K562 (cell line): ENCODE data around the gene CES1. TPM values are rescaled to one million over a fixed set of nuclear protein-coding genes. Genes with fewer than 3 reads are reported as not detected.

Source experiments
- ATAC-seq: fragments of 200-7000 bp; cut with Tn5 transposase; 3 replicates; pipeline ENCODE4 v1.9.1; 2020; ENCODE audit warnings: moderate library complexity
- BruUV-seq: library from RNA; stranded (reverse); fragments of 400-500 nt; replicated peaks from 2 replicates; lab custom pipeline; 2021; lab: Mats Ljungman, UMichigan
- CTCF ChIA-PET: fragments of 300-600 bp; formaldehyde crosslinking; extraction: SDS; loops from one replicate; lab custom pipeline; 2021; ENCODE audit warnings: low intra/inter-chr PET ratio; lab: Yijun Ruan, JAX
- POLR2A ChIA-PET: fragments of 300-600, 350-650 bp; sonication (Branson Sonifier 250); formaldehyde crosslinking; extraction: SDS; loops from one replicate; lab custom pipeline; 2021; ENCODE audit warnings: antibody characterized with exemption, inconsistent platforms; lab: Yijun Ruan, JAX
- DNase-seq, 4 experiments: peaks; one replicate each; pipeline versions ENCODE4 v3.0.0 to v3.0.0-alpha.2; 2011 to 2018; ENCODE audit warnings: low spot score in 3 of 4, mixed read lengths in 3 of 4; ENCODE audit errors: extremely low read depth in 1 of 4
- FAIRE-seq: peaks from 2 replicates; lab custom pipeline; 2011; peaks lifted over from hg19 to GRCh38; lab: Jason Lieb, UNC
- H2AFZ ChIP-seq: 2 replicates; pipeline ENCODE4 v1.6.0; 2011; ENCODE audit warnings: low read depth, low read length, control low read depth, inconsistent platforms
- H3K27ac ChIP-seq: fragments of 200-600 bp; 3 replicates; pipeline ENCODE4 v1.8.0; 2011; ENCODE audit warnings: low read depth, mild to moderate bottlenecking, control low read depth, inconsistent platforms, low read length, moderate library complexity, mixed read lengths; ENCODE audit errors: extremely low read depth
- H3K27me3 ChIP-seq, 2 experiments: fragments of 300-600 bp in 1 of 2; 2 replicates in 1 of 2; 3 replicates in 1 of 2; pipeline versions ENCODE4 v1.6.0 to v1.8.0; 2011; ENCODE audit warnings: inconsistent platforms in 2 of 2, low read length in 2 of 2, mild to moderate bottlenecking in 1 of 2, mixed read lengths in 1 of 2, moderate library complexity in 1 of 2; ENCODE audit not compliant: control insufficient read depth in 2 of 2, insufficient read depth in 2 of 2
- H3K36me3 ChIP-seq: fragments of 300-600 bp; 3 replicates; pipeline ENCODE4 v1.8.0; 2011; ENCODE audit warnings: mild to moderate bottlenecking, low read length, inconsistent platforms; ENCODE audit not compliant: control insufficient read depth, insufficient read depth
- H3K4me1 ChIP-seq, 2 experiments: fragments of 200-600 bp in 1 of 2; replicated peaks in 1 of 2; 2 replicates in 1 of 2; 3 replicates in 1 of 2; pipeline versions ENCODE4 v1.5.1 to v1.8.0; 2011; ENCODE audit warnings: inconsistent platforms in 2 of 2, low read length in 2 of 2, mild to moderate bottlenecking in 1 of 2, mixed read lengths in 1 of 2, moderate library complexity in 1 of 2; ENCODE audit not compliant: control insufficient read depth in 2 of 2, insufficient read depth in 2 of 2
- H3K4me2 ChIP-seq: 2 replicates; pipeline ENCODE4 v1.6.1; 2011; ENCODE audit warnings: low read length, control low read depth, inconsistent platforms, mixed read lengths; ENCODE audit not compliant: insufficient read depth
- H3K4me3 ChIP-seq: fragments of 200-600 bp; sonication (generic), shearing (Covaris generic); 2 replicates; pipeline ENCODE4 v1.5.1; 2016; ENCODE audit warnings: control low read depth, inconsistent platforms
- H3K79me2 ChIP-seq: fragments of 200-600 bp; 3 replicates; pipeline ENCODE4 v1.8.0; 2011; ENCODE audit warnings: low read length, inconsistent platforms; ENCODE audit not compliant: control insufficient read depth, insufficient read depth
- H3K9ac ChIP-seq, 2 experiments: 2 replicates each; pipeline versions ENCODE4 v1.6.0 to v1.6.1; 2011; ENCODE audit warnings: low read depth in 2 of 2, low read length in 2 of 2, control low read depth in 1 of 2, inconsistent platforms in 1 of 2, mild to moderate bottlenecking in 1 of 2, mixed read lengths in 1 of 2; ENCODE audit not compliant: insufficient read depth in 1 of 2
- H3K9me1 ChIP-seq: one replicate; pipeline ENCODE4 v1.6.0; 2011; ENCODE audit warnings: inconsistent platforms, mild to moderate bottlenecking, low read length, moderate library complexity; ENCODE audit not compliant: control insufficient read depth, insufficient read depth
- H3K9me3 ChIP-seq: replicated peaks from 2 replicates; pipeline ENCODE4 v1.5.1; 2011; ENCODE audit warnings: low read depth, low read length, inconsistent platforms; ENCODE audit not compliant: control insufficient read depth, insufficient read depth
- H4K20me1 ChIP-seq: replicated peaks from 2 replicates; pipeline ENCODE4 v1.6.1; 2011; ENCODE audit warnings: low read length, inconsistent platforms, mixed read lengths; ENCODE audit not compliant: control insufficient read depth, insufficient read depth
- ARID1B ChIP-seq: fragments of 450-650 bp; IDR thresholded peaks from 2 replicates; pipeline ENCODE4 v1.6.1; 2016; ENCODE audit warnings: antibody characterized with exemption, mild to moderate bottlenecking, inconsistent platforms
- ARID4B ChIP-seq: sonication (generic); formaldehyde crosslinking; IDR thresholded peaks from 2 replicates; pipeline ENCODE4 v1.8.0; 2022; ENCODE audit warnings: mild to moderate bottlenecking, missing genetic modification reagents
- CBFB ChIP-seq: sonication (generic); formaldehyde crosslinking; IDR thresholded peaks from 2 replicates; pipeline ENCODE4 v1.4.0; 2020; ENCODE audit warnings: mild to moderate bottlenecking, missing genetic modification reagents
- GTF3C2 ChIP-seq: IDR thresholded peaks from 3 replicates; pipeline ENCODE4 v1.6.1; 2011; ENCODE audit warnings: borderline replicate concordance, mild to moderate bottlenecking, moderate library complexity; ENCODE audit not compliant: insufficient read length; ENCODE audit errors: extremely low read depth
- L3MBTL2 ChIP-seq: fragments of 450-650 bp; IDR thresholded peaks from 2 replicates; pipeline ENCODE4 v1.6.1; 2016; ENCODE audit warnings: mild to moderate bottlenecking, moderate library complexity
- PHF21A ChIP-seq: fragments of 450-650 bp; IDR thresholded peaks from 2 replicates; pipeline ENCODE4 v1.6.1; 2017; ENCODE audit warnings: low read depth, borderline replicate concordance
- RCOR1 ChIP-seq, 2 experiments: IDR thresholded peaks; 2 replicates each; pipeline ENCODE4 v1.6.1; 2012; ENCODE audit warnings: low read depth in 2 of 2, low read length in 2 of 2, borderline replicate concordance in 1 of 2, improper control_type of control experiment in 1 of 2
- WGBS: fragments of 100-300 bp; shearing (Covaris generic); methylation state at CpG from one replicate; pipeline ENCODE4 v1.1.6; 2016; ENCODE audit warnings: low coverage, mixed read lengths; ENCODE audit not compliant: insufficient coverage; ENCODE audit errors: missing lambda C conversion rate; 5-methylcytosine and 5-hydroxymethylcytosine counted together
- in situ Hi-C: fragments of 300-500 bp; cut with MboI; formaldehyde crosslinking; loops from 4 replicates; pipeline ENCODE4 v1.15.0; 2018; ENCODE audit warnings: inconsistent platforms, mixed read lengths
- intact Hi-C: fragments of 100-400 bp; cut with micrococcal nuclease; formaldehyde crosslinking; loops from 2 replicates; pipeline ENCODE4 v1.14.2; 2022
- polyA plus RNA-seq, 8 experiments: library from polyadenylated mRNA; depleted of rRNA in 4 of 8; stranded (reverse) in 5 of 8; unstranded in 3 of 8; fragments of >200 nt; fragmentation: Nextera tagmentation in 2 of 8; fragmentation: Illumina TruSeq in 1 of 8; extraction: Ambion mirVana in 2 of 8; extraction: Trizol in 1 of 8; gene quantifications; 2 replicates each; pipeline versions ENCODE4 v1.2.1 to v1.2.3, GENCODE V29; 2011 to 2014; ENCODE audit warnings: inconsistent platforms in 1 of 8, missing spikeins in 1 of 8
- total RNA-seq, 7 experiments: library from RNA; depleted of rRNA in 6 of 7; stranded (reverse); fragments of >200 nt in 6 of 7; fragmentation: Illumina TruSeq in 2 of 7; extraction: Trizol in 2 of 7; gene quantifications; 2 replicates each; pipeline versions ENCODE4 v1.2.1 to v1.2.3, GENCODE V29; 2011 to 2021; ENCODE audit warnings: low replicate concordance in 1 of 7

The CES1 gene
- total and polyA plus RNA-seq, 9 of the 15 experiments (the other 6 are each of a cell fraction or from before 2014, with no cell fraction given): 0.10 to 1.2 (median 0.16) TPM; not detected in 3

GRCh38 chr16:55846598-55847346 lies 13.9 kb upstream of the CES1 start (continued):
- no peak for TF ChIP-seq GTF3C2
- no peak for TF ChIP-seq CBFB (CRISPR knock-in tag)
- TF ChIP-seq RCOR1 (IDR thresholded peaks at IDR 0.05; ENCODE audit: borderline replicate concordance in 1 of 2, low read depth in 2 of 2, low read length in 2 of 2): peak in 1 of 2 experiments; percentile 26; a peak in 1 of 4 replicates
- peak; percentile 81 for TF ChIP-seq L3MBTL2
- TF ChIP-seq ARID1B: peak; percentile 17; the same call in 1 of the 2 replicates

GRCh38 chr16:55843105-55843395 lies 10.2 kb upstream of the CES1 start:
- Histone ChIP-seq H2AFZ (no peak overlapping the region), H3K4me2 (no peak overlapping the region), H3K79me2 (no peaks in the 10 kb centered on the region), H3K36me3 (no peaks in the 10 kb centered on the region), H4K20me1 (no peaks in the 10 kb centered on the region), H3K4me3 (no peak overlapping the region), H3K9me1 (no peaks in the 10 kb centered on the region), H3K4me1 (no peaks in the 10 kb centered on the region), H3K27ac (no peak overlapping the region), H3K9me3 (no peaks in the 10 kb centered on the region), H3K27me3 (peaks cover 0 to 7% of the 10 kb centered on the region in 2 experiments; a peak in 2 of 5 replicates), H3K9ac (no peak overlapping the region)
- DNase-seq (no peak), ATAC-seq (no peak), FAIRE-seq (no peak)
- no TSS peak for BruUV-seq
- TF ChIP-seq PHF21A (peak; percentile 83; the same call in 1 of the 2 replicates), ARID4B (CRISPR knock-in tag) (no peak)
- WGBS: 22% methylated on average over 2 of the region's 2 CpGs
- intact Hi-C loops: loop anchor here (1.0 to 10.0 kb wide), 2 partner anchors 131 to 198 kb away; no protein-coding TSS in a partner anchor
- POLR2A ChIA-PET: no interaction called here
- CTCF ChIA-PET: interaction anchor here (0.8 to 2.1 kb wide), 5 partner anchors 131 to 378 kb away, joined by 3 to 28 read pairs (median 6); no protein-coding TSS in a partner anchor
- in situ Hi-C loops: loop anchor here (5.0 to 10.0 kb wide), 2 partner anchors 131 to 348 kb away; no protein-coding TSS in a partner anchor
